Astrocyte (in vitro differentiated cells and primary cell): ENCODE results near the gene MTARC2. TPM values are rescaled to one million over a fixed set of nuclear protein-coding genes. Genes with fewer than 3 reads are reported as not detected.
"Not testable (repeated sequence)": the region's sequence is repeated elsewhere in the genome, so short reads cannot be mapped to it uniquely, and the experiment has no call there.

Experiments
- DNase-seq: peaks from one replicate; pipeline ENCODE4 v3.0.0-alpha.2; 2010; ENCODE audit warnings: low read depth
- FAIRE-seq: peaks from 2 replicates; lab custom pipeline; 2011; peaks lifted over from hg19 to GRCh38; lab: Jason Lieb, UNC
- H2AFZ ChIP-seq: 2 replicates; pipeline ENCODE4 v1.6.0; 2012; ENCODE audit warnings: low read depth, low read length, inconsistent platforms
- H3K27ac ChIP-seq: 2 replicates; pipeline ENCODE4 v1.5.1; 2011; ENCODE audit warnings: low read depth, low read length, inconsistent platforms
- H3K27me3 ChIP-seq: 2 replicates; pipeline ENCODE4 v1.6.0; 2011; ENCODE audit warnings: low read length, inconsistent platforms; ENCODE audit not compliant: insufficient read depth
- H3K36me3 ChIP-seq: 2 replicates; pipeline ENCODE4 v1.5.1; 2011; ENCODE audit warnings: low read length, inconsistent platforms; ENCODE audit not compliant: insufficient read depth
- H3K4me1 ChIP-seq: 2 replicates; pipeline ENCODE4 v1.5.1; 2011; ENCODE audit warnings: low read length, inconsistent platforms; ENCODE audit not compliant: insufficient read depth
- H3K4me2 ChIP-seq: 2 replicates; pipeline ENCODE4 v1.6.0; 2012; ENCODE audit warnings: low read length, inconsistent platforms
- H3K4me3 ChIP-seq: 2 replicates; pipeline ENCODE4 v1.5.1; 2011; ENCODE audit warnings: low read depth, mild to moderate bottlenecking, low read length, inconsistent platforms; ENCODE audit not compliant: insufficient read depth
- H3K79me2 ChIP-seq: 2 replicates; pipeline ENCODE4 v1.6.0; 2012; ENCODE audit warnings: mild to moderate bottlenecking, low read length, inconsistent platforms; ENCODE audit not compliant: insufficient read depth
- H3K9ac ChIP-seq: 2 replicates; pipeline ENCODE4 v1.6.0; 2012; ENCODE audit warnings: mild to moderate bottlenecking, low read length, inconsistent platforms
- H3K9me3 ChIP-seq: 2 replicates; pipeline ENCODE4 v1.5.1; 2012; ENCODE audit warnings: low read depth, mild to moderate bottlenecking, low read length, inconsistent platforms; ENCODE audit not compliant: insufficient read depth
- H4K20me1 ChIP-seq: 2 replicates; pipeline ENCODE4 v1.6.0; 2012; ENCODE audit warnings: low read length, inconsistent platforms; ENCODE audit not compliant: insufficient read depth
- H3K27ac Mint-ChIP-seq: one replicate; pipeline ENCODE4 v1.8.0; 2021; ENCODE audit warnings: mild to moderate bottlenecking, mixed read lengths; ENCODE audit not compliant: unreplicated experiment
- H3K27me3 Mint-ChIP-seq: one replicate; pipeline ENCODE4 v1.8.0; 2021; ENCODE audit warnings: low read depth, mixed read lengths; ENCODE audit not compliant: unreplicated experiment
- H3K36me3 Mint-ChIP-seq: one replicate; pipeline ENCODE4 v1.8.0; 2021; ENCODE audit warnings: low read depth, mixed read lengths; ENCODE audit not compliant: unreplicated experiment
- H3K4me1 Mint-ChIP-seq: one replicate; pipeline ENCODE4 v1.8.0; 2021; ENCODE audit warnings: low read depth, mixed read lengths; ENCODE audit not compliant: unreplicated experiment
- H3K4me3 Mint-ChIP-seq: one replicate; pipeline ENCODE4 v1.8.0; 2021; ENCODE audit warnings: mild to moderate bottlenecking, moderate library complexity, mixed read lengths; ENCODE audit not compliant: unreplicated experiment
- H3K9me3 Mint-ChIP-seq: one replicate; pipeline ENCODE4 v1.8.0; 2021; ENCODE audit warnings: mild to moderate bottlenecking, mixed read lengths; ENCODE audit not compliant: unreplicated experiment
- EZH2 ChIP-seq: IDR thresholded peaks from 2 replicates; pipeline ENCODE4 v1.6.1; 2012; ENCODE audit warnings: mild to moderate bottlenecking, low read length, inconsistent platforms; ENCODE audit not compliant: insufficient read depth
- total RNA-seq: library from RNA; stranded (reverse); gene quantifications from 2 replicates; pipeline ENCODE4 v1.2.1, GENCODE V29; 2021
- TF ChIP-seq, protein P1 (sequence below): IDR thresholded peaks from 2 replicates; pipeline ENCODE4 v1.5.1; 2011; ENCODE audit warnings: low read depth, mild to moderate bottlenecking, inconsistent platforms, low read length, moderate library complexity; ENCODE audit not compliant: insufficient read depth

Gene MTARC2
- total RNA-seq, 1 donor from 2014 or later, result 3.1 TPM

DNA sequence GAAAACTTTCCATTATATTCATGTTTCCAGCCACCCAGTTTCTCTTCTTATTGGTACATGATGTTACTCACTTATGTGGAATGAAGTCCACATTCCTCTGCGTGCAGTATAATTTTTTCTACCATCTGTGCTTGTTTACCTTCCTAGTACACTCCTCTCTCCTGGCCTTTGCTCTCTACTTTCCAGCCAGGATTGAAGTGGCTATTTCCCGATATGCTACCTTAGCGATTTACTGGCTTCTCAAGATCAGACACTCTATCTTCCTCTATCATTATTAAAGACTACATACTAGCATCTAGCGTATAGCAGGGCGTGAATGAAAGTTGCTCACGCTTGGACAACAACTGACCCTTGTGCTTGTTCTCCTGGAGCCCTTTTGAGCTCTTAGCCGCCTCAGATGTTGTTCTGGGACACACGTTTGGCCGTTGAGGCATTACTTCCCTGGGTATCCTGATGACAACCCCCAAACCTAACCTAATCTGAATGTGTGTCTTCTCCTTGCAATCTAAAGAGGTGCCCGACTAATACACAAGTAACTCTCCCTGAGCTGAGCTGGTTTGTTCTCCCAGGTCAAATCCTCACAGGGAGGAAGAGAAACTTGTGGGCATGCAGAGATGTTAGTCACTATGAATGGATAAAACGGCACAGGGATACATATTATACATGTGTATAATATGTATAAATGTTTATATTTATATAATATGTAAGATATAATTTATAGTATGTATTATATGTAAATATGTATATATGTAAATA is 13.4 kb upstream of the MTARC2 start:
- peaks cover 15% of the 10 kb centered on the region for H3K4me1 Mint-ChIP-seq
- Histone ChIP-seq H3K27ac (no peak overlapping the region), H4K20me1 (no peaks in the 10 kb centered on the region), H3K36me3 (no peaks in the 10 kb centered on the region), H3K9ac (no peak overlapping the region), H3K4me3 (no peak overlapping the region), H3K79me2 (no peaks in the 10 kb centered on the region), H3K4me2 (peak overlapping the region; percentile 45), H3K27me3 (no peaks in the 10 kb centered on the region), H2AFZ (peak overlapping the region; percentile 59), H3K4me1 (peaks cover 16% of the 10 kb centered on the region), H3K9me3 (no peaks in the 10 kb centered on the region)
- no peaks in the 10 kb centered on the region for H3K27me3 Mint-ChIP-seq
- H3K36me3 Mint-ChIP-seq, result no peaks in the 10 kb centered on the region
- peaks cover 3% of the 10 kb centered on the region for H3K9me3 Mint-ChIP-seq
- no peak overlapping the region for H3K4me3 Mint-ChIP-seq
- peak overlapping the region; percentile 29 for H3K27ac Mint-ChIP-seq
- peak; percentile 75 for DNase-seq
- TF ChIP-seq, protein P1, sequence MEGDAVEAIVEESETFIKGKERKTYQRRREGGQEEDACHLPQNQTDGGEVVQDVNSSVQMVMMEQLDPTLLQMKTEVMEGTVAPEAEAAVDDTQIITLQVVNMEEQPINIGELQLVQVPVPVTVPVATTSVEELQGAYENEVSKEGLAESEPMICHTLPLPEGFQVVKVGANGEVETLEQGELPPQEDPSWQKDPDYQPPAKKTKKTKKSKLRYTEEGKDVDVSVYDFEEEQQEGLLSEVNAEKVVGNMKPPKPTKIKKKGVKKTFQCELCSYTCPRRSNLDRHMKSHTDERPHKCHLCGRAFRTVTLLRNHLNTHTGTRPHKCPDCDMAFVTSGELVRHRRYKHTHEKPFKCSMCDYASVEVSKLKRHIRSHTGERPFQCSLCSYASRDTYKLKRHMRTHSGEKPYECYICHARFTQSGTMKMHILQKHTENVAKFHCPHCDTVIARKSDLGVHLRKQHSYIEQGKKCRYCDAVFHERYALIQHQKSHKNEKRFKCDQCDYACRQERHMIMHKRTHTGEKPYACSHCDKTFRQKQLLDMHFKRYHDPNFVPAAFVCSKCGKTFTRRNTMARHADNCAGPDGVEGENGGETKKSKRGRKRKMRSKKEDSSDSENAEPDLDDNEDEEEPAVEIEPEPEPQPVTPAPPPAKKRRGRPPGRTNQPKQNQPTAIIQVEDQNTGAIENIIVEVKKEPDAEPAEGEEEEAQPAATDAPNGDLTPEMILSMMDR, result no peak
- no peak for TF ChIP-seq EZH2
- FAIRE-seq, result peak; percentile 60

DNA sequence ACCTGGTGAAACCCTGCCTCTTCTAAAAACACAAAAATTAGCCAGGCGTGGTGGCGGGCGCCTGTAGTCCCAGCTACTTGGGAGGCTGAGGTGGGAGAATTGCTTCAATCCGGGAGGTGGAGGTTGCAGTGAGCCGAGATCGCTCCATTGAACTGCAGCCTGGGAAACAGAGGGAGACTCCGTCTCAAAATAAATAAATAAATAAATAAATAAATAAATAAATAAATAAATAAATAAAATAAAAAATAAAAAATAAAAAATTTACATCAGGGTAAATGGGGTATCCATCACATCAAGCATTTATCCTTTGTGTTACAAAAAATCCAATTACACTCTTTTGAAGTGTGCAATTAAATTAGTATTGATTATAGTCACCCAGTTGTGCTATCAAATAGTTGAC is 11.8 kb upstream of the MTARC2 start:
- not testable (repeated sequence) for H3K9me3 ChIP-seq, H4K20me1 ChIP-seq, H3K27ac Mint-ChIP-seq, H3K4me2 ChIP-seq, H3K27me3 Mint-ChIP-seq, H3K9me3 Mint-ChIP-seq, H3K27ac ChIP-seq, H3K79me2 ChIP-seq, FAIRE-seq, H3K9ac ChIP-seq, H3K36me3 ChIP-seq, H3K36me3 Mint-ChIP-seq, H2AFZ ChIP-seq, H3K4me3 Mint-ChIP-seq, H3K4me3 ChIP-seq, H3K27me3 ChIP-seq, DNase-seq
- H3K4me1 Mint-ChIP-seq, result peaks cover 15% of the 10 kb centered on the region
- H3K4me1 ChIP-seq, result peaks cover 16% of the 10 kb centered on the region

DNA sequence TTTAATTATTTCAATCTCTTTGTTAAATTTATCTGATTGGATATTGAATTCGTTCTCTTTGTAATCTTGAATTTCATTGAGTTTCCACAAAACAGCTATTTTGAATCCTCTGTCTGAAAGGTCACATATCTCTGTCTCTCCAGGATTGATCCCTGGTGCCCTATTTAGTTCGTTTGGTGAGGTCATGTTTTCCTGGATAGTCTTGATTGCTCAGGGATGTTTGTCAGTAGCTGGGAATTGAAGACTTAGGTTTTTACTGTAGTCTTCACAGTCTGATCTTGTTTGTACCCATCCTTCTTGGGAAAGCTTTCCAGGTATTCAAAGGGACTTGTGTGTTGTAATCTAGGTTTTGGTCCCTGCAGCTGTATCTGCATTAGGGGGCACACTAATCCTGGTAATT is 6.8 kb upstream of the MTARC2 start:
- H3K9me3 Mint-ChIP-seq, result peaks cover 1% of the 10 kb centered on the region
- Histone ChIP-seq H3K9ac (no peak overlapping the region), H3K27me3 (no peaks in the 10 kb centered on the region), H3K9me3 (no peaks in the 10 kb centered on the region), H3K4me3 (no peak overlapping the region), H2AFZ (no peak overlapping the region), H4K20me1 (no peaks in the 10 kb centered on the region), H3K79me2 (no peaks in the 10 kb centered on the region), H3K27ac (no peak overlapping the region), H3K4me1 (no peaks in the 10 kb centered on the region), H3K4me2 (no peak overlapping the region), H3K36me3 (no peaks in the 10 kb centered on the region)
- no peak overlapping the region for H3K27ac Mint-ChIP-seq
- H3K27me3 Mint-ChIP-seq, result peaks cover 19% of the 10 kb centered on the region
- DNase-seq (no peak), FAIRE-seq (no peak)
- TF ChIP-seq, protein P1, result no peak
- no peak for TF ChIP-seq EZH2
- no peaks in the 10 kb centered on the region for H3K4me1 Mint-ChIP-seq
- no peak overlapping the region for H3K4me3 Mint-ChIP-seq
- no peaks in the 10 kb centered on the region for H3K36me3 Mint-ChIP-seq
